ENCODE data around the gene AP4B1.
"Not testable (repeated sequence)": the region's sequence is repeated elsewhere in the genome, so short reads cannot be mapped to it uniquely, and the experiment has no call there.

The AP4B1 gene

GRCh38 chr1:113855630-113856400 is 48.8 kb downstream of the AP4B1 start:
- no peak for DNase-seq

- no peak for DNase-seq
Measured at GRCh38 chr1:113854234-113854633, 50.4 kb downstream of the AP4B1 start.

- DNase-seq: not testable (repeated sequence)
Measured at GRCh38 chr1:113852694-113853093, 51.9 kb downstream of the AP4B1 start.

- no peak for DNase-seq
Measured at GRCh38 chr1:113850127-113850796, 54.3 kb downstream of the AP4B1 start.

GRCh38 chr1:113849072-113849471 is 55.5 kb downstream of the AP4B1 start:
- DNase-seq: no peak

- DNase-seq: no peak
Measured at GRCh38 chr1:113846391-113847035, 58.1 kb downstream of the AP4B1 start.

Data from left hindlimb (tissue), 1 donor.